RWPE2 (cell line): ENCODE results near the gene TSPO2.
"Not testable (repeated sequence)": the region's sequence is repeated elsewhere in the genome, so short reads cannot be mapped to it uniquely, and the experiment has no call there.

Experiments used
- ATAC-seq: fragments of 200-7000 bp; cut with Tn5 transposase; 3 replicates; pipeline ENCODE4 v1.9.1; 2021; ENCODE audit warnings: low read depth
- DNase-seq: peaks from one replicate; pipeline ENCODE4 v3.0.0-alpha.2; 2020; ENCODE audit warnings: low spot score
- H3K27ac ChIP-seq: fragments of 450-650 bp; 2 replicates; pipeline ENCODE4 v1.5.1; 2017; ENCODE audit warnings: mild to moderate bottlenecking; ENCODE audit not compliant: poor library complexity, severe bottlenecking
- H3K27me3 ChIP-seq: fragments of 250-450 bp; sonication (Bioruptor Pico); 2 replicates; pipeline ENCODE4 v1.5.1; 2021; ENCODE audit warnings: mild to moderate bottlenecking, moderate library complexity; ENCODE audit not compliant: insufficient read depth, poor library complexity, severe bottlenecking
- H3K36me3 ChIP-seq: fragments of 250-450 bp; sonication (Bioruptor Pico); 2 replicates; pipeline ENCODE4 v1.5.1; 2020; ENCODE audit warnings: low read depth, mild to moderate bottlenecking, moderate library complexity
- H3K4me1 ChIP-seq: fragments of 250-450 bp; sonication (Bioruptor Pico); 2 replicates; pipeline ENCODE4 v1.5.1; 2021; ENCODE audit warnings: mild to moderate bottlenecking, moderate library complexity; ENCODE audit not compliant: insufficient read depth, poor library complexity, severe bottlenecking
- H3K4me3 ChIP-seq: fragments of 250-450 bp; sonication (Bioruptor Pico); 2 replicates; pipeline ENCODE4 v1.5.1; 2021; ENCODE audit warnings: mild to moderate bottlenecking, moderate library complexity; ENCODE audit not compliant: severe bottlenecking
- H3K9me3 ChIP-seq: fragments of 250-450 bp; sonication (Bioruptor Pico); 2 replicates; pipeline ENCODE4 v1.5.1; 2021; ENCODE audit warnings: mild to moderate bottlenecking, moderate library complexity; ENCODE audit not compliant: severe bottlenecking
- CTCF ChIP-seq: fragments of 450-650 bp; IDR thresholded peaks from one replicate; pipeline ENCODE4 v1.5.1; 2017; ENCODE audit warnings: mild to moderate bottlenecking, moderate library complexity; ENCODE audit not compliant: poor library complexity, severe bottlenecking

Gene TSPO2

DNA sequence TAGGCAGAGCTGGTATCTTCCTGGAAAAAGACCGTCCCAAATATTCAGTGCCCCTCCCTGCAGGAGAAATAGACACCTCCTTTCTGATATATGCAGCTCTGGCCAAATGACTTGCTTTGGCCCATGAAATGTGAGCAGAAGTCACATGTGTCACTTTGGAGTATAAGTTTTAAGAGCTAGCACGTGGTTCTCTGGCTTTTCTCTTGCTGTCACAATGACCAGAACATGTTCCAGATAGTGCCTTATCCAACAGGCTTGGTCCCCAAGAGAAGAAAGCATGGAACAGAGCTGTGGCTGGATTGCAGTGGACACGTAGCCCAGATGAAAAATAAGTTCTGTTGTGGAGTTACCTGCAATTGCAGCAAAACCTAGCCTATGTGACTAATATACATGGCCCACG is 43.6 kb upstream of the TSPO2 start:
- Histone ChIP-seq H3K9me3 (no peaks in the 10 kb centered on the region), H3K27ac (no peak overlapping the region), H3K4me1 (peaks cover 11% of the 10 kb centered on the region), H3K4me3 (no peak overlapping the region), H3K27me3 (no peaks in the 10 kb centered on the region), H3K36me3 (no peaks in the 10 kb centered on the region)
- no peak for TF ChIP-seq CTCF
- no peak for ATAC-seq
- no peak for DNase-seq

DNA sequence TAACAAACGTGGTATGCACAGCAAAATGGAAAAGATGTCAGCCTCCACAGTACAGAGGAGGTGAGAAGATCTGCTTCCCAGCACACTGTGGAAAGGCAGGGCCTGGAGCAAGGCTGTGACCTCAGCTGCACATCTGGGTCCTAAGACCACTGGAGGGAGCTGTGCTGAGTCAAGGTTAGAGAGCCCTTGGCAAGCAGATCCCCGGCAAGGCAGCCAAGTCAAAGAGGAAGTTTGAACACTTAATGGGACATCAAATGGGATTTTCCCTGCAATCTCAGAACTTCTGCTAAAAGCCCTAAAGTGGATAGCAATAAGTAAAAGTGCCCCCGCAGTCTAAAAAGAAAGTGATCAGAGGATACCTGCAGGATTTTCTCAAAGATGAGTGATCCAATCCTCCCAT is 42.7 kb upstream of the TSPO2 start:
- Histone ChIP-seq H3K4me1 (peaks cover 11% of the 10 kb centered on the region), H3K36me3 (no peaks in the 10 kb centered on the region), H3K9me3 (no peaks in the 10 kb centered on the region), H3K27me3 (no peaks in the 10 kb centered on the region), H3K27ac (no peak overlapping the region), H3K4me3 (no peak overlapping the region)
- peak; percentile 8 for TF ChIP-seq CTCF
- no peak for DNase-seq
- peak; percentile 41; the same call in 1 of the 3 replicates for ATAC-seq

DNA sequence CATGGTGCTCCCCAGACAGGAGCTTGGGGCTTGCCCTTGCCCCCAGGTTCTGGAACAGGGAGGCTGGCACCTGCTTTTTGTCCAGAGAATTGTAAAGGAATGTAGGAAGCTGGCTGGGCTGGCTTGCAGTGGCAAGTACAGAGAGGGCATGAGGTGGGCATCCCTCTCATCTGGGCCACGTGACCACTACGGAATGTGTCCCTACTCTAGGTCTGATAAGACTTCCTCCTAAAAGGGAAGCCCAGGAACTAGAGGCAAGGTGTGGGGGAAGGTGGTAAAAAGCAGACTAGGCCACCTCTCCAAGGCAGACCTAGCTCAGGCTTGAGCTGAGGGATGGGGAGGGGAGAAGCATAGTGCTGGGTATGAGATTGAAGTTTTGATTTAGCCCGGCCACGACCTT is 42.0 kb upstream of the TSPO2 start:
- no peak for DNase-seq
- no peak overlapping the region for H3K4me3 ChIP-seq
- H3K27me3 ChIP-seq, result no peaks in the 10 kb centered on the region
- H3K36me3 ChIP-seq, result no peaks in the 10 kb centered on the region
- peaks cover 11% of the 10 kb centered on the region for H3K4me1 ChIP-seq
- no peak for TF ChIP-seq CTCF
- ATAC-seq, result no peak
- H3K27ac ChIP-seq, result no peak overlapping the region
- H3K9me3 ChIP-seq, result no peaks in the 10 kb centered on the region

DNA sequence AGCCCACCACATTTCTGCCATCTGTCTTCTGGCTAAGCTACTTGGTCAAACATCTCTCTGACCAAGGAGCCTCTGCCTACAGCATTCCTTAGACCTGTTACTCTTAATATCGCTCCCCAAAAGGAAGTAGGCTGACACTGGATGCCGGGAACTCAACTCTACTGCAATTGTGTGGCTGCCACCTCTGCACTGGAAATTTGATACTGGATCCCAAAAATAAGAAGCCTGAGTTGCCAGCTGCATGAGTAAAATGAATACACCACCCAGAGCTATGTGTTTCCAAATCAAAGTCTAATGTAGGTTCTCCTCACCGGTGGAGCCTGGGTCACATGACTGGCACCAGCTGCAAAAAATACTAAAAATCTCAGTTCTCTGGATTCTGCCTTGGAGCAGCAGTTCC is 40.1 kb upstream of the TSPO2 start:
- H3K36me3 ChIP-seq, result no peaks in the 10 kb centered on the region
- no peaks in the 10 kb centered on the region for H3K9me3 ChIP-seq
- ATAC-seq, result no peak
- no peak overlapping the region for H3K4me3 ChIP-seq
- no peak for TF ChIP-seq CTCF
- peaks cover 8% of the 10 kb centered on the region for H3K4me1 ChIP-seq
- H3K27ac ChIP-seq, result no peak overlapping the region
- DNase-seq, result no peak
- no peaks in the 10 kb centered on the region for H3K27me3 ChIP-seq

DNA sequence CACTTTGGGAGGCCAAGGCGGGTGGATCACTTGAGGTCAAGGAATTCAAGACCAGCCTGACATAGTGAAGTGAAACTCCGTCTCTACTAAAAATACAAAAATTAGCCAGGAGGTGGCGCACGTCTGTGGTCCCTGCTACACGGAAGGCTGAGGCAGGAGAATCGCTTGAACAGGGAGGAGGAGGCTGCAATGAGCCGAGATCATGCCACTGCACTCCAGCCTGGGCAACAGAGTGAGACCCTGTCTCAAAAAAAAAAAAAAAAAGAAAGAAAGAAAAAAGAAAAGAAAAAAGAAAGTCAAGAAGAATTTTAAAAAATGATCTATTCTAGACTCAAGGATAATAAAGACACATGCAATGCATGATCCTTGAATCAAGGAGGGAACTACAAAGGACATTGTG is 36.0 kb upstream of the TSPO2 start:
- peak; percentile 56; the same call in 2 of the 3 replicates for ATAC-seq
- DNase-seq, H3K4me3 ChIP-seq, H3K4me1 ChIP-seq, H3K36me3 ChIP-seq, H3K27ac ChIP-seq, H3K9me3 ChIP-seq, H3K27me3 ChIP-seq: not testable (repeated sequence)
- TF ChIP-seq CTCF, result peak; percentile 85

GRCh38 chr6:41006980-41007379 is 35.3 kb upstream of the TSPO2 start:
- not testable (repeated sequence) for H3K27me3 ChIP-seq, DNase-seq, H3K9me3 ChIP-seq, H3K4me3 ChIP-seq, H3K4me1 ChIP-seq, H3K36me3 ChIP-seq, H3K27ac ChIP-seq, ATAC-seq
